GM18861 (cell line): ENCODE results near the gene BFAR.
"Not testable (repeated sequence)": the region's sequence is repeated elsewhere in the genome, so short reads cannot be mapped to it uniquely, and the experiment has no call there.

Source experiments
- ATAC-seq: cut with Tn5 transposase; IDR thresholded peaks from one replicate; pipeline ENCODE4 v1.9.1; 2021; ENCODE audit not compliant: unreplicated experiment

BFAR gene

GRCh38 chr16:14632693-14633569 is at the start of gene BFAR:
TSS of gene BFAR (plus strand) at chr16:14632951. CDS start at chr16:14644347, 11,396 bp downstream.
- peak; percentile 64 for ATAC-seq

DNA sequence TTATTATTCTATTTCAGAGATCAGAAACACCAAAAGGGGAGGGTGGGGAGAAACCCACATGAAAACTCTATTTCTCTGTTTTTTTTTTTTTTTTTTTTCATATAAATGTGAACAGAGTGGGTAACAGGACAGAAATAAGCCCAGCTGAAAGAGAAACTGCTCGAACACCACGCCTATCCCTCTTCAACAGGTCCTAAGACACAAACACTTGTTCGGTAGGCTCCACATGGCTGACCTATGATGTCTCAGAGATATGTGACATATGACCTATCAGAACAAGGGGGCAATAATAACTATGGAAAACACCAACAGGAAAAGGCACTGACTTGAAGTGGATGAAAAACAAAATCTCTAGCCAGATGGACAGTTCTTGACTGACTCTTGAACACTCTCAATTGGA is 47.5 kb upstream of the BFAR start:
- ATAC-seq: no peak

DNA sequence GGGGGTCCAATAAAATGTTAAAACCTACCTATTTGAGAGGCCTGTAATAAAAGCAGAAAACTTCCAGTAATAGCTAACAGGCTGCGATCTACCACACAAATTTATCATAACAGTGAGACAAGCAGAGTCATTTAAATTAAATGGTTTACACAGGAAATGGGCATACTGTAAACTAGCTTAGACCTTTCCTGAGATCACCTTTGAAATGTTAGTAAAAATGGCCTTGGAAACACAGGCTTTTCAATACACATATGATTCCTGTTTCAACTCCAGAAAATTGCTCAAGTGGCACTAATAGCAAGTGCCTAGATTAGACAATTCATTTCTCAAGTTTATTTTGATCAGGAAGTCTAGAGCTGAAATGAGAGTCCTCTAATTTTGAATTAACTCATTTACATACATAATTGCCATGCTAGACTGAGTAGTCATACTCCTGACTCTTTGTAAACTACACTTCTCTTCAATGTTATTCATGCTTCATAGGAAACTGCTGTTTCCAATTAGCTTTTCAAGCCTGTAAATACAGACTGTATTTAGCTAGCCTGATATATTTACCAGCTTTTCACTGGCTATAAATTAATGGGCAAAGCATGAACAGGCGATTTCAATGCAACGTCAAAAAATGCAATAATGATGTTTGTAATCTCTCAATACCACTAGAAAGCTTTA is 46.0 kb upstream of the BFAR start:
- no peak for ATAC-seq

GRCh38 chr16:14600164-14600563 is 32.6 kb upstream of the BFAR start:
- no peak for ATAC-seq

DNA sequence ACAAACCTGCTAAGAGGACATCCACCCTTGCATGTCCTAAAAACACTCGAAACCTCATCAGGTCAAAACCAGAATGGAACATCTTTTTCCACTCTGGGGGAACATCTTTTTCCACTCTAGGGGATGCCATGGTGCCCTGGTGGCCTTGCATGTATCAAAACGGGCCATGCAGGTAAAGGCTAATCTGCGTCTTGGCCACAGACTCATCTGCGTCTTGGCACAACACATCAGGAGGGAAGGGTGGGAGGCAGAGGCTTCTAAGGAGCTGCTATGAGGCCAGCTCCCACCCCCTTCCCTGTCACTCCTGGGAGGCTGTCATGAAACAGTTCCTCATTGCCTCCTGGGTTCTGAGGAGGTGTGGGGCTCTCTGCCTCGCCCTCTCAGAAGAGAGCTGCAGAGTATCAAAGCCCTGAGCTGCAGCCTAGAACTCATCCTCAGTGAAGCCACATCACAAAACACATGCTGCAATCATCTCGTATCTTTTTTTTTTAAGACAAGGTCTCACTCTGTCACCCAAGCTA is 30.2 kb upstream of the BFAR start:
- ATAC-seq: no peak

GRCh38 chr16:14606102-14606501 is 26.6 kb upstream of the BFAR start:
- ATAC-seq: no peak

DNA sequence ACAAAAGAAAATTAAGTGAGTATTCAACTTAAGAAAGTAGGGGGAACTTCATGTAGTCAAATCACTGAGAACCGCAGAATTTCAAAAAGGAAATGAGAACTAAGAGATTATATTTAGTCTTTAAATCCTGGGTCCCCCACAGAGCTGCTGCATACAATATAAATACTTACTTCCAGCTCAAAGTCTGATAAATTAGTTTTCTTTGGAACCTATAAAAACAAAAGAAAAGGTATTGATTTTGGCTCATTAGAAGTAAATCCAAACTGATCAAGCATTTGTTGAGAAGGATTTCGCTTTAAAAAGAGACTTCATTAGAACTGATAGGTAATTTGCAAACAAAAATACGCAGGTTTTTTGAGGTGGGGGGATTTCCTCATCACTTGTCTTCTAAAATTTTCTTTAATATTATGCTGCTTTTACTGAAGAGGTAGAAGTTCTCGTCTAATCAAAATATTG is 24.6 kb upstream of the BFAR start:
- ATAC-seq: peak; percentile 41

DNA sequence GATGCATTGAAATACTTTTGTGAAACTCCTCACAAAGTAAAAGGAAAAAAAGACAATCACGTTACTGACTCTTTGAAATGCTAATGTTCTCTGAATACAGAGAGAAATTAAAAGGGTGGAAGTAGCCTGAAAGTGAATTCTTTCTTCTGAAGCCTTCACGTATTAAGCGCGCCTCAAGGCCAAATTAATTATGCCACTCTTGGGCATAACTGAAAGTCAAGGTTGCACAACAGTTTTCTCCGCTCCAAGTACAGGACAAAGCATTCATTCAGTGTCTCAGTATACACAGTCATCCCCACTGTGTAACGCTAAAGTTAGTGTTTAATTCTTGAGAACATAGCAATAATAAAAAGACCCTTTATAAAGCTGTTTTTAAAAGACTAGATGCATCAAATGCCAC is 24.1 kb upstream of the BFAR start:
- peak; percentile 13 for ATAC-seq

DNA sequence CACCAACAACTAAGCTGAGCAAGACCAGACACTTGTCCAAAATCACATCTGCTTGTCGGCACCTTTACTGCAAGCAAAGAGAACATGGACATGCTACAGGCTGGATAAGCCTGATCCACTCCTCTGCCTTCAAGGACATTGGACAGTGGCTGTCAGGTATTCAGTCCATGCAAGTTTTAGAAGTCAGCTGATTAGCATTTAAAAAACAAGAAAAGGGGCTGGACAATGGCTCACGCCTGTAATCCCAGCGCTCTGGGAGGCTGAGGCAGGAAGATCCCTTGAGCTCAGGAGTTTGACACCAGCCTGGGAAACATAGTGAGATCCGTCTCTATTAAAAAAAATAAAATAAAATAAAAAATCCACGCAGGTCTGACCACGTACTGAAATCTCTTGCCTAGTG is 23.0 kb upstream of the BFAR start:
- ATAC-seq: no peak

GRCh38 chr16:14611660-14612059 is 21.1 kb upstream of the BFAR start:
- ATAC-seq: no peak

DNA sequence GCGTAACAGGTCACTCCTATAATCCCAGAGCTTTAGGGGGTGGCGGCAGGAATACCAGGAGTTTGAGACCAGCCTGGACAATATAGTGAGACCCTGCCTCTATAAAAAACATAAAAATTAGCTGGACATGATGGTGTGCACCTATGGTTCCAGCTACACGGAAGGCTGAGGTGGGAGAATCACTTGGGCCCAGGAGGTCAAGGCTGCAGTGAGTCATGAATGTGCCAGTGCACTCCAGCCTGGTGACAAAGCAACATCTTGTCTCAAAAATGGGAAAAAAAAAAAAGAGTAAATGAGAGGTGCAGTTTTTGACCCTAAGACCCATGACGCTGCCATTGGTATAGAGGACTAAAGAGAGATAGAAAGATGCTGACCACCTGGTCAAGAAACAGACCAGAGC is 18.8 kb upstream of the BFAR start:
- ATAC-seq: no peak

DNA sequence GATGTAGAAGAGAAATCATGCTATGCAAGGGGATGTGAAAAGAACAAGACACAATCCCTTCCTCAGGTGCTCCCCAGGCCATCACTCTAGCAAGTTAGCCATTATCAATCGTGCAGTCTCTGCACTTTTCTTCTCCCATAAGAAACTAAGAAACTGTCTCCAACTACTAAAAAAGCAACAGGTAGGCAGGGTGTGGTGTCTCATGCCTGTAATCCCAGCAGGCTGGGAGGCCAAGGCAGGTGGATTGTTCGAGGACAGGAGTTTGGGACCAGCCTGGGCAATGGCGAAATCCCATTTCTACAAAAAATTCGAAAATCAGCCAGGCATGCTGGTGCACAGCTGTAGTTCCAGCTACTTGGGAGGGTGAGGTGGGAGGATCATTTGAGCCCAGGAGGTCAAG is 16.5 kb upstream of the BFAR start:
- no peak for ATAC-seq

DNA sequence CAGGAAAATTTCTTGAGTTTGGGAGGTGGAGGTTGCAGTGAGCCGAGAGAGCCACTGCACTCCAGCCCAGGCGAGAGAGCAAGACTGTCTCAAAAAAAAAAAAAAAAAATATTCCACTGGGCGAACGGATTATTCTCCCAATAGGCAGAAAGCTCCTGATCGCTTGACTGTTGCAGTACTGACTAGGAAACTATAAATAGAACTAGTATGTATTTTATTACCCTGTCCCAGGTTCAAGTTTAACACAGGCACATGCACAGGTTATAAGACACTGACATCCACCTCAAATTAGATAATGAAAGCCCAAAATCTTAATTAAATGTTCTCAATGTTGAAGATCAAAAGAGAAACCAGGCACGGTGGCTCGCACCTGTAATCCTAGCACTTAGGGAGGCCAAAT is 14.2 kb upstream of the BFAR start:
- no peak for ATAC-seq

GRCh38 chr16:14627078-14627477 is 5.7 kb upstream of the BFAR start:
- ATAC-seq: no peak

DNA sequence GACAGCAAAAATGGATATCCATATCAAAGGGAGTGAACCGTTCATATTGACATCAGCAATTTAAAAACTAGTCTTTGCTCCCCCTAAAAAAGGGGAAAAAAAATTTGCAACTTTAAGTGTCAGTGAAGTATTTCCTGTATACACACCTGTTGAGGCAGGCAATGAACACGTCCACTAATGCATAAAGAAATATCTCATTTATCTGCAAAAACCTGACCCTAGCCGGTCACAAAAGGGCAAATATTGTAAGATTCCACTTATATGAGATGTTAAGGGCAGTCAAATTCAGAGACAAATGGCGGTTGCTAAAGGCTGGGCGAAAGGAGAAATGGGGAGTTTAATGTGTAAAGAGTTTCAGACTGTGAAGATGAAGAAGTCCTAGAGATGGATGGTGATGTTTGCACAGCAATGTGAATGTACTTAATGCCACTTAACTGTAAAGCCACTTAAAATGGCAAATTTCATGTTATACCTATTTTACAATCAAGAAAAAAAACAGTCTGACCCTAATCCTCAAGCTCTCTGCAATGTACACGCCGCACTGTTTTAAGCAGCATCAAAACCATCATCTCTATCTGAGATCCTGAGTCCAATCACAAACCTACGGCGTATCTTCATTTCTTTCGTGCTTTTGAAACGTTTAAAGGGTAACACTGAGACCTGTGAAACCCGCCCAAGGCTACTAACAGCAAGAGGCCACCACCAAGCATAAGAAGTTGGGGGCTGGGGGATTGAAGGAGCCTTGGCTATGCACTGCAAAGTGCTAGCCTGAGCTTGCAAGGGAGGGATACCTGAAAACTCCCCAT is 3.7 kb upstream of the BFAR start:
- no peak for ATAC-seq

DNA sequence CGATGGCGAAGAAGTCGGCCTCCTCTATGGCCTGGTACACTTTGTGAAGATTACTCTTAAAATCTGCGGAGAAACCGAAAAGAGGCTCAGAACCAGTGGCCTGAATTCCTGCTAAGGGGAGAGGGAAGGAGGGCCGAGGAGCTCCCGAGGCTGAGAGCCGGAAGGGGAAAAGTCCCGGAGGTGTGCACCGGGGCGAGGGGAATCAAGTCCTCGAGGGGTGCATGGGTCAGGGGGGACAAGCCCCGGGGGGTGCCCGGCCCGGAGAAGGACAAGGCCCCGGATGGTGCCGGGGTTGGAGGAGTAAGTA is 3.2 kb upstream of the BFAR start:
- ATAC-seq: no peak

DNA sequence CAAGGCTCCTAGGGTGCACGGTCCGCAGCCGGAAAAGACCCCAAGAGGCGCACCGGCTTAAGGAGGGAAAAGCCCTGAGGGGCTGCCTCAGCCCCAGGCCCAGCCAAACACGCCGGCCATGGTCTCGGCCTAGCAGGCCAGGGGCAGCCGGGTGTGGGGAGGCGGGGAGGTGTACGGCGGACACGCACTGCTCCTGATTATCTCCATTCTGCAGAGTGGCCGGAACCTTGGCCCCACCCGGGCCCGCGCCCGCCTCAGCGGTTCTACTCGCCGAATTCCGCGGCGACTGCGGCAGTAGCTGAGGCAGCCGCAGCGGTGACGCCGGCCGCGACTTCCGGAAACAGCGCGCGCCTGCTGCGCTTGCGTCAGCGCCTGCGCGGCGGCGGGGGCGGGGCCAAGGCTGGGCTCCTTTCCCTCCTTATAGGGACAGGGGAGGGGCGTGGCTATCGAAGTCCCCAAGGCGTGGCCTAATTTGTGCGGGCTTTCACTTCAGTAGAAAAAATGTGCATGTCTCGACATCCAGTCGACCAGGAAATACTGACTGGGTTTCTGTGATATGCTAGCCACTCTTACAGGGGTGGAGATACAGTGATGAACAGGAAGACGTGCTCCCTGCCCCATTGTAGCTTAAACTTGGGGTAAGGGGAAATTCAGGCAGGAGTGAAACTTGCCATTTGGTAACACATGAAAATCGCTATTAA is 2.7 kb upstream of the BFAR start, which contains the start of gene PARN:
Gene PARN (minus strand): TSS at position 342 of the 701 bp plus-strand sequence. CDS start 135 bp downstream, at position 207.
- ATAC-seq: peak; percentile 50

DNA sequence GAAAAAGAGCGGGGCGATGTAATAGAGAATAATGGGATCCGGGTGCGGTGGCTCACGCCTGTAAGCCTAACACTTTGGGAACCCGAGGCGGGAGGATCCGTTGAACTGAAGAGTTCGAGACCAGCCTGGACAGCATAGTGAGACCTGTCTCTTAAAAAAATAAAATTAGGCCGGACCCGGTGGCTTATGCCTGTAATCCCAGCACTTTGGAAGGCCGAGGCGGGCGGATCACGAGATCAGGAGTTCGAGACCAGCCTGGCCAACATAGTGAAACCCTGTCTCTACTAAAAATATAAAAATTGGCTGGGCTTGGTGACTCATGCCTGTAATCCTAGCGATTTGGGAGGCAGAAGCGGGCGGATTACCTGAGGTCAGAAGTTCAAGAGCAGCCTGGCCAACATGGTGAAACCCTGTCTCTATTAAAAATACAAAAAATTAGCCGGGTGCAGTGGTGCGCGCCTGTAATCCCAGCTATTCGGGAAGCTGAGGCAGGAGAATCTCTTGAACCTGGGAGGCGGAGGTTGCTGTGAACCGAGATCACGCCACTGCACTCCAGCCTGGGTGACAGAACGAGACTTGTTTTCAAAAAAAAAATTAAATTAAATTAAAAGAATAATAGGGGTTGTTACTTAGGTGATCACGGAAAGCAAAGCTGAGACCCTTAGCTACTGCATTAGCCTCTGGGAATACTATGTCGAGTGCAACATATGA is 2.0 kb upstream of the BFAR start:
- not testable (repeated sequence) for ATAC-seq

DNA sequence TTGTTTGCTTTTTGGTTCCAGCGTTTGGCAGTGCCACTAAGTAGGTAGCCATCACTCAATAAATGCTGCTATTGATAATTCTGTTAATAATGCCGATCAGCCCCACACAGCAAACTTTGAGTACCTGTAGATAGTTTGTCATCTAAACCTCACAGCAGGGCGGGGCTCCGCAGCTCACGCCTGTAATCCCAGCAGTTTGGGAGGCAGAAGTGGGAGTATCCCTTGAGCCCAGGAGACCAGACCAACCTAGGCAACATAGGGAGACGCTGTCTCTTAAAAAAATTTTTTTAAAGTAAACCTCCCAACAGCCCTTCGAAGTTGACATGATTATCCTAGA is 1.6 kb downstream of the BFAR start:
- ATAC-seq: no peak
